HG02884 (cell line): ENCODE data around the gene CIDEC.

Experiments
- ATAC-seq: cut with Tn5 transposase; IDR thresholded peaks from one replicate; pipeline ENCODE4 v1.9.1; 2021; ENCODE audit warnings: mild to moderate bottlenecking, moderate library complexity; ENCODE audit not compliant: unreplicated experiment

The CIDEC gene

GRCh38 chr3:9817436-9817835, 62.6 kb downstream of the CIDEC start:
- no peak for ATAC-seq
